Measurements from ENCODE around the gene CHST4. TPM values are rescaled to one million over a fixed set of nuclear protein-coding genes. Genes with fewer than 3 reads are reported as not detected.
A peak's percentile ranks its signal among the peaks of the same experiment; 100 is the strongest.

Gene CHST4
- total and polyA plus RNA-seq, 12 donors = 0.47 to 7.6 (median 1.9) TPM

DNA sequence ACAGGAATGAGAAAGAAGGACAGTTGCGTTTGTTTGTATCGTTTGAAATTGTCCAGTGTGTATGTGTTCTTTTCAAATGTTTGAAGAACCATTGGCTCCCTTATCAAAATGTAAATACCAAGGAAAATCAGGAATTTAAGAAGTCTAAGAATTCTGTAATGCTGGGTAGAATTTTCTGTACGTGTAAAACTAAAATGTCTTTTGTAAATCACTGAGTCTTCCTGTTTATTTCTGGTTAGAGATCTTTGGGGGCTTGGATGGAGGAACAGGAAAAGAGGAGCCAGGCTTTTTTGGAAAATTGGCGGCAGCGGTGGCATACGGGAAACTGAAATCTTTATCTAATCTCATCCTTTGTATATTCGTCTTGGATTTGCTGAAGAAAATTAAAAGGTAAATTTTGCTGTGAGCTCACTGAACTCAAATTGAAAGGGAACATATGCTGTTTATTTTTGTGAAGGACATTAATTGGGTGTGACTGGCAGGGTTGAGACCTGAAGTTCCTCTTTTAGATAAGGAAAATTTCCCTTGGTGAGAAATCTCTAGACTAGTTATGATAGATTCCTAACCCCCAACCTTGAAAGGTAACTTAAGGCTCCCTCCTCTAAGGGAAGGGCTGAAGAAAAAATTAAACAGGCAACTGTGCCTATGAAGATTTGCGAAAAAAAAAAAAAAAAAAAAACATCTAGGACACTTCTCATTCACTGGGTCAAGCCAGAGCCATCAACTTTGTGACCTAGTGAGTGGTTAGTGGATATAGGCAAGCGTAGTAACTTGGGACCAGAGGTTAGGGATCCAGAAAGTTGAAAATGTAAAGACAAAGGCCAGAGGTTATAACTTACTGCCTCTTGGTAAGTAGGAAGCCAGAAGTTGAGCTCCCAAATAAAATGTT, 39.8 kb downstream of the CHST4 start:
- Histone ChIP-seq H3K36me3 (replicated peaks in 1 of 2) (no peaks in the 10 kb centered on the region), H3K27ac (peak overlapping the region in 2 of 5 donors; percentile 55 to 88), H3K9me3 (replicated peaks in 1 of 3) (no peaks in the 10 kb centered on the region), H3K27me3 (no peaks in the 10 kb centered on the region), H3K4me1 (replicated peaks in 1 of 2) (peaks cover 0 to 10% of the 10 kb centered on the region in 2 donors), H3K4me3 (peak overlapping the region in 1 of 4 donors; percentile 56)
- TF ChIP-seq, protein P1, sequence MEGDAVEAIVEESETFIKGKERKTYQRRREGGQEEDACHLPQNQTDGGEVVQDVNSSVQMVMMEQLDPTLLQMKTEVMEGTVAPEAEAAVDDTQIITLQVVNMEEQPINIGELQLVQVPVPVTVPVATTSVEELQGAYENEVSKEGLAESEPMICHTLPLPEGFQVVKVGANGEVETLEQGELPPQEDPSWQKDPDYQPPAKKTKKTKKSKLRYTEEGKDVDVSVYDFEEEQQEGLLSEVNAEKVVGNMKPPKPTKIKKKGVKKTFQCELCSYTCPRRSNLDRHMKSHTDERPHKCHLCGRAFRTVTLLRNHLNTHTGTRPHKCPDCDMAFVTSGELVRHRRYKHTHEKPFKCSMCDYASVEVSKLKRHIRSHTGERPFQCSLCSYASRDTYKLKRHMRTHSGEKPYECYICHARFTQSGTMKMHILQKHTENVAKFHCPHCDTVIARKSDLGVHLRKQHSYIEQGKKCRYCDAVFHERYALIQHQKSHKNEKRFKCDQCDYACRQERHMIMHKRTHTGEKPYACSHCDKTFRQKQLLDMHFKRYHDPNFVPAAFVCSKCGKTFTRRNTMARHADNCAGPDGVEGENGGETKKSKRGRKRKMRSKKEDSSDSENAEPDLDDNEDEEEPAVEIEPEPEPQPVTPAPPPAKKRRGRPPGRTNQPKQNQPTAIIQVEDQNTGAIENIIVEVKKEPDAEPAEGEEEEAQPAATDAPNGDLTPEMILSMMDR (IDR thresholded peaks at IDR 0.05) = no peak
- TF ChIP-seq POLR2A (IDR thresholded peaks at IDR 0.05) = no peak
- 45 to 53% (median 50%) methylated on average over 8 to 9 of the region's 9 CpGs for WGBS, 4 donors
- DNase-seq = no peak
- intact Hi-C loops (cut with DNase I) = no loop called here

DNA sequence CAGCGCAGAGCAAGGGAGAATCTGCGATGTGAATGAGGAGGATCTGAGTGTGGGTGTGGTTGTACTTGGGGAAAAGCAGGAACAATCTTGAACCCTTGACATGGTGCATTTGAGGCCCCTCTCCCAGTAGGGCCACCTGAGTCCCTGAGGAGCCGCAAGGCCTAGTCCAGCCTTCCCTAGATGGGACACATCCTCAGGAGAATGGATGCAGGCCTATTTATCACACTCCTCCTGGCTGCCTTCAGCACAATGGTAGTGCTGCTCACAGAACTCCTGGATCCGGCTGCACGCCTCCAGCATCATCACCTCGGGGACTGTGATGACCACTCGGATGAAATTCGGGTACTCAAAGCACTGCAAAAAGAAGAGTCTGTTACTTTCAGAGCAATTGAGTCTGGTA, 41.7 kb downstream of the CHST4 start:
- peaks cover 0 to 18% of the 10 kb centered on the region in 2 donors for H3K4me1 ChIP-seq (replicated peaks in 1 of 2)
- TF ChIP-seq, protein P1 (IDR thresholded peaks at IDR 0.05) = no peak
- TF ChIP-seq POLR2A (IDR thresholded peaks at IDR 0.05) = no peak
- intact Hi-C loops (cut with DNase I) = no loop called here
- no peak overlapping the region for H3K4me3 ChIP-seq
- no peaks in the 10 kb centered on the region for H3K36me3 ChIP-seq (replicated peaks in 1 of 2)
- no peaks in the 10 kb centered on the region for H3K9me3 ChIP-seq (replicated peaks in 1 of 3)
- DNase-seq = no peak
- H3K27me3 ChIP-seq = no peaks in the 10 kb centered on the region
- peak overlapping the region in 1 of 5 donors; percentile 4 for H3K27ac ChIP-seq
- 87 to 97% (median 91%) methylated on average over 6 to 8 of the region's 8 CpGs for WGBS, 4 donors

DNA sequence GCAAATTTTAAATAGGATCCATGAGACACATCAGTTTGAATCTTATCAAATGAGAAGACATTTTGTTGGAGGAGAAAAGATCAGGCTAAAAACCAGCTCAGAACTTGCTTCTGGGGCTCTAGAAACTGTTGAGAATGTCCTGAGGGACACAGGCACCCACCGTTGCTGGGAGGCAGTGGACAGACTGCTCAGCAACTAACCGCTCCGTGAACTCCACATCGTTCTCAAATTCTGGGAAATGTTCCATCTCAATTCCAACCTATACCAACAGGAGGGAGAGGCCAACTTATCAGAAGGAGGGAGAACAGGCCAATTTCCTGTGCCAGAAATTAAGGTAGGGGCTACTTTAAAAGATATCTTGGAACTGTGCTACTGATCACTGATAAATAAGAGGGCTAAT, 42.3 kb downstream of the CHST4 start:
- H3K27me3 ChIP-seq = no peaks in the 10 kb centered on the region
- peak in 1 of 7 donors; percentile 6 for DNase-seq
- intact Hi-C loops (cut with DNase I) = no loop called here
- peaks cover 0 to 18% of the 10 kb centered on the region in 2 donors for H3K4me1 ChIP-seq (replicated peaks in 1 of 2)
- no peaks in the 10 kb centered on the region for H3K36me3 ChIP-seq (replicated peaks in 1 of 2)
- peak overlapping the region in 1 of 5 donors; percentile 4 for H3K27ac ChIP-seq
- 72 to 82% (median 75%) methylated on average over 4 of the region's 4 CpGs for WGBS, 4 donors
- H3K9me3 ChIP-seq (replicated peaks in 1 of 3) = no peaks in the 10 kb centered on the region
- no peak for TF ChIP-seq POLR2A (IDR thresholded peaks at IDR 0.05)
- TF ChIP-seq, protein P1 (IDR thresholded peaks at IDR 0.05) = no peak
- no peak overlapping the region for H3K4me3 ChIP-seq

DNA sequence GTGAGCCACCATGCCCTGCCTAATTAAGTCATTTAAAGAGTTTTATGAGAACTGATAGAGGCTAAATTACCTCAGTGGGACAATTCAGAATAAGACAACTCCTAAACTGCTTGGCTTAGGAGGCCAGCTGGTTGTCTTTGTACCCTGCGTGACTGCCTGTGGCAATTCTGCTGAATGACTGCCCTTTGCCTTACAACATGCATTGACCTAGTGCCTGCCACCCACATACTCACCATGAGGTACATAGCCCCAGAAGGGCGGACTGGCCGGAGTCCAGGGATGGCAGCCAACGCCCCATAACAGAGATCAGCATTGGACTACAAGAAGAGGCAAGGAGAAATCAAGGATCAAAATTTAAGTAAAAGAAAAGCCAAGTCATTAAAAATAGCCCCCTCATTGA, 43.4 kb downstream of the CHST4 start:
- H3K4me1 ChIP-seq (replicated peaks in 1 of 2) = peaks cover 0 to 18% of the 10 kb centered on the region in 2 donors
- intact Hi-C loops (cut with DNase I) = no loop called here
- no peak for DNase-seq
- WGBS, 4 donors = 83 to 92% (median 87%) methylated on average over 4 of the region's 4 CpGs
- no peak for TF ChIP-seq POLR2A (IDR thresholded peaks at IDR 0.05)
- TF ChIP-seq, protein P1 (IDR thresholded peaks at IDR 0.05) = no peak
- no peaks in the 10 kb centered on the region for H3K9me3 ChIP-seq (replicated peaks in 1 of 3)
- H3K27me3 ChIP-seq = no peaks in the 10 kb centered on the region
- H3K4me3 ChIP-seq = no peak overlapping the region
- no peaks in the 10 kb centered on the region for H3K36me3 ChIP-seq (replicated peaks in 1 of 2)
- H3K27ac ChIP-seq = no peak overlapping the region
